Choroid plexus epithelial cell (primary cell): ENCODE measurements around the gene TGFBR2.

Experiments
- DNase-seq: peaks from one replicate; pipeline ENCODE4 v3.0.0-alpha.2; 2010; ENCODE audit warnings: low read depth
- H3K4me3 ChIP-seq: 2 replicates; pipeline ENCODE4 v1.5.1; 2011; ENCODE audit warnings: low read depth, mild to moderate bottlenecking, control low read depth, low read length, moderate library complexity
- CTCF ChIP-seq: conservative IDR thresholded peaks from 2 replicates; pipeline ENCODE4 v1.5.1; 2011; ENCODE audit warnings: low read depth, mild to moderate bottlenecking, control low read depth, inconsistent platforms, low read length, moderate library complexity

The TGFBR2 gene

GRCh38 chr3:30637310-30638219 is 31.2 kb downstream of the TGFBR2 start:
- TF ChIP-seq CTCF = no peak
- H3K4me3 ChIP-seq = no peak overlapping the region
- DNase-seq = no peak

GRCh38 chr3:30638685-30639412 is 32.4 kb downstream of the TGFBR2 start:
- TF ChIP-seq CTCF = no peak
- DNase-seq = no peak

GRCh38 chr3:30639937-30640336 is 33.5 kb downstream of the TGFBR2 start:
- TF ChIP-seq CTCF = no peak
- DNase-seq = no peak
- H3K4me3 ChIP-seq = no peak overlapping the region

More at GRCh38 chr3:30638685-30639412, 32.4 kb downstream of the TGFBR2 start:
- no peak overlapping the region for H3K4me3 ChIP-seq

GRCh38 chr3:30640851-30641250 is 34.5 kb downstream of the TGFBR2 start:
- TF ChIP-seq CTCF = no peak
- no peak overlapping the region for H3K4me3 ChIP-seq
- no peak for DNase-seq

- TF ChIP-seq CTCF = no peak
- no peak for DNase-seq
- H3K4me3 ChIP-seq = no peak overlapping the region
Observed at GRCh38 chr3:30641416-30642251, 35.2 kb downstream of the TGFBR2 start.

GRCh38 chr3:30642849-30643361 is 36.5 kb downstream of the TGFBR2 start:
- no peak overlapping the region for H3K4me3 ChIP-seq
- DNase-seq = no peak

More at GRCh38 chr3:30642849-30643361, 36.5 kb downstream of the TGFBR2 start:
- no peak for TF ChIP-seq CTCF
